HG02588 (cell line): ENCODE measurements around the gene RHBDF1.
A peak's percentile ranks its signal among the peaks of the same experiment; 100 is the strongest.

Experiments used
- ATAC-seq: cut with Tn5 transposase; IDR thresholded peaks from one replicate; pipeline ENCODE4 v1.9.1; 2021; ENCODE audit warnings: mild to moderate bottlenecking, moderate library complexity; ENCODE audit not compliant: unreplicated experiment

The RHBDF1 gene

DNA sequence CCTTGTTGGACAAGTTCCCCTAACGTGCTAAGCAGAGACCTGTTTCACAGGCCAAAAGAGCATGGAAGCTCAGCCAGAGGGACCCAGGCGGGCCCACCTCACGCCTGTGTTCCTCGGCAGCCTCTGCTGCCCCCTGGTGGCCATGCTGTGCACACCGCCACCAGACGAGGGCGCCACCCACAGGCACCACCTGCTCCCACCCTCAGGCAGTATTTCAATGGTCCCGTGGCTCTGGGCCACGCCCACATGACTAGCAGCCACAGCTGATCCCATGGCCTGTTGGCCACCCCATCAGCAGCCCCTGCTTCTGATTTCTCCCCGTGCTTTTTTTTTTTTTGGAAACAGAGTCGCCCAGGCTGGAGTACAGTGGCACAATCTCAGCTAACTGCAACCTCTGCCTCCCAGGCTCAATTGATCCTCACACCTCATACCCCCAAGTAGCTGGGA lies 24.5 kb upstream of the RHBDF1 start:
- peak; percentile 66 for ATAC-seq

DNA sequence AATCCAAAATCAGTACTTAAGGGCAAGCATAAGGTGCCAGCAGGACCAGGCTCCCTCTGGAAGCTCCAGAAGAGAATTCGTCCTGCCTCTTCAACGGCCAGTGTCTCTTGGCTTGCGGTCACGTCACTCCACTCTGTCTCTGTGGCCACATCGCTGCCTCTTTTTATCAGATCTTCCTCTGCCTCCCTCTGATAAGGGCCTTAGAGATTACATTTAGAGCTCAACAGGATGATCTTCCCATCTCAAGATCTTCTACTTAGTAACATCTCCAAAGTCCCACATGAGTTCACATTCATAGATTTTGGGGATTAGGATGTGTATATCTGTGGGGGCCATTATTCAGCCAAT lies 22.5 kb upstream of the RHBDF1 start:
- ATAC-seq: no peak

DNA sequence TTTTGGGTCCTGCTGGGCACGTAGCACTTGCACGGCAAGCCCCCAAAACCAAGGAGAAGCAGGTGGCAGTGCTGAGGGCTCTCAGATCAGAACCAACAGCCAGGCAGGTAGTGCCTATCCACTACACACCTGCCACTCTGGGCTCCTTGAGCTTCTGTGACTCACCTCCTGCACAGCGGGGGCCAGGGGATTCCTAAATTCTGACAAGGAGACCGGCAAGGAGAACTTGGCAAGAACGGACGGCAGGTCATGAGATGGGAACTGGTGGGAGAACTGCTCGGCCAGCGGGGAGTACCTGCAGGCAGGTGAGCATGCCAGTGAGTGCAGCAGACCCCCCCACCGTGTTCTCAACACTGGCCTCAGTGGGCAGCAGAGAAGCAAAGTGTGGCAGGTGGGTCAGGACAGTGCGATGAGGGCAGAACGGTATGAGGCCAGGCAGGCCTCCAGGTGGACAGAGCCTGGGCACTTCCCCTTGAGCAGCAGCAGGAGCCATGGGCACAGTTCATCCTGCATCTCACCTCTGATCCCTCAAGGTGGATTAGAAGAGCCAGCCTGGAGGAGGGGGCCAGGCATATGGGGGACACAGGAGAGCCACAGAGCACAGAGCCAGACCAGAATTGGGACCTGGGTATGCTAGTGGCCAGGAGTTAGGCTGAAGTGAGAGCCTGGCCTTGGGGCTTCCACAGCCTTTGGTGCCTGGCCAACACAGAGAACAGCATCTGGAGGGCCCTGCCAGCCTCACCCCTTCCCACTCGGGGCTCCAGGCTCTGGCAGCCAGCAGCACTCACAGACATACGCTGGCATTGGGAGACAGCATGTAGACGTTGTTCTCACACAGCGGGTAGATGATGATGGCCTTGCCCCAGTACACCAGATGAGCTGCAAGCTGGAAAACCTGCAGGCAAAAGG lies 20.3 kb upstream of the RHBDF1 start:
- no peak for ATAC-seq

DNA sequence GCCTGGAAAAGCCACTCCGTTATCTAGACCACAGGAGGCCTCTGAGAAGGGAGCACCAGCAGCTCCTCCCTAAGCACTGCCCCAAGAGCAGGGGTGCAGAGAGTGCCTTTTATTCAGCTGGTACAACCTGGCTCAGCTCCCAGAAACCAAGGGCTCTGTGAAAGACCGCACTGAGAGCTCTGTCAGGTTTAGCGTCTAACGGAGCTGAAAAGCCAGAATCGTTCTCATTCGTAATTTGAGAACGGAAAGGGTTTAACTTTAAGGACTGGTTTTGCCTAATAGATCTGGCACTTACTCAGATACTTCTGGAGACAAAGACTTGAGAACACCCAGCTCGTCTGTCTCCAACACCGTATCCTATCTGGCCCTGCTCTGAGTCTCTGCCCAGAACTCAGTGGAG lies 19.1 kb upstream of the RHBDF1 start:
- no peak for ATAC-seq

DNA sequence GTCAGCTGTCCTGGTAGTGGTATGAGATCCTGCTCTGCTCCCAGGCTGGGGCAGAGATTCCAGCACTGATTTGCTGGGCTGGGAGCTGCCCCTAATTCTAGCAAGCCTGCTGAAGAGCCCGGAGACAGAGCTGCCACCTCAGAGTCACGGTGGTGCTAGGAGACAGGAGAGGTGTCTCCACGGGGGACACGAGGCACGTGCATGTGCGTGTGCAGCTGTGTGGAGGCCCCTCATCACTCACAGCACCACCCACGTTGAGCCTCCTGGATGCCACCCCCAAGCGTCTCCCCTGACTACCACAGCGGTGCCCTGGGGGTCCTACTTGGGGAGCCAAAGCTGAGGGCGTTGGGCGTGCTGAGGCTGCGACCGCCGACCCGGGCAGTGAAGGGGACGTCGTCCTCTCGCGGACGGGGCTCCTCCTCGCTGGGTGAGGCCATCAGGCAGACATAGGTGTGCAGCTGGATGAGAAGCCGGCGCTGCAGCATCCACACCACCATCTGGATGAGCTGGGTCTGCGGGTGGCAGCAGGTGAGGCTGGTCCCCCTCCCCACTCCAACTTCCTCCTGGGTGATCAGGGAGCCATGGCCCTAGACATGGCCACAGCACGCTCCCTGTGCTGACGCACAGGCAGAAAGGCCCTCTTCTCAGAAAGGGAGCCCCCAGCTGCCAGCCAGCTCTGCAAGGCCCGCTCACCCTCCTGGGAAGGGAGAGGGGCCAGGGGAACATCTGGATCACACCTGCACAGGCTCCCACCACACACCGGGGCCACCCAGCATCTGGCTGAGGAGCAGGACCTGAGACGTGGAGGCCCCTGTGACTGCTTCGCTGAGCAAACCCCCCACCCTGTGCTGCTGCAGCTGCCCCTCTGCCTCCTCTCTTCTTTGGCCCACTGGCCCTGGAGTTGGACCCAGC lies 17.2 kb upstream of the RHBDF1 start:
- ATAC-seq: no peak

DNA sequence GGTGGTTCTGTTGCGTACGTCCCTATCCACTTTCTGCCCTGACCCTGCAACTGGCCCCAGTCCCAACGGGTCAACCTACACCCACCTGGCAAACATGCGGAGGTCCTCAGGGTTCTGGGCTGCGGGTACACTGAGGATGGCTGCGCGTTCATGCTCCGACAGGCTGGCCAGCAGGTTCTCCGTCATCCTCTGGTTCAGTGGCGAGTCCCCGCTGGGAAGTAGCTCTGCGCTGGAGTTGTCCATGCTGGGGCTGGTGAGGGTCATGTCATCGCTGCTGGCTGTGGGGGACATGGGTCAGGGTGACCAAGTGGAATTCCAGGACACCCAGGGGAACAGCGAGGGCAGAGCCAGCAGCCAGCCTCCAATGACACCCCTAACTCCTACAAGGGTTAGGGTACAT lies 16.2 kb upstream of the RHBDF1 start:
- no peak for ATAC-seq

DNA sequence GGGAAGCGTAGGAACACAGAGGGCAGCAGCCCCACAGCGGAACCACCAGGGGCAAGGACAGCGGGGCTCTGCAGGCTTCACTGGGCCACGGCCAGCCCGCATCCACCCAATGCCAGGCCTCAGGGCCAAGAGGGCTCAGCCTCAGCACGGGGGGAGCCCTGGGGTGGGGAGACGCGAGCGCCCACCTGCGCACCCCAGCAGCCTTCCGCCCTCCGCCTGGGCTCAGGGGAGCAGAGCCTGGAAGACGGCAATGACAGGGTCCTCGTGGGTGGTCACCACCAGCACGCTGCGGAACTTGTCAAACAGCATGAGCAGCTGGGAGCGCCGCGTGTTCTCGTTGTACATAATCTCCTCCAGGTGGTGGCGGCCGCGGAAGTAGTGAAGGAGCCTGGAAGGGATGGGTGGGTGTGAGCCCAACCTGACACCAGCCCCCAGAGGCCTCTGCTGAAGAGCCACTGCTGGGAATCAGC lies 14.1 kb upstream of the RHBDF1 start:
- no peak for ATAC-seq

DNA sequence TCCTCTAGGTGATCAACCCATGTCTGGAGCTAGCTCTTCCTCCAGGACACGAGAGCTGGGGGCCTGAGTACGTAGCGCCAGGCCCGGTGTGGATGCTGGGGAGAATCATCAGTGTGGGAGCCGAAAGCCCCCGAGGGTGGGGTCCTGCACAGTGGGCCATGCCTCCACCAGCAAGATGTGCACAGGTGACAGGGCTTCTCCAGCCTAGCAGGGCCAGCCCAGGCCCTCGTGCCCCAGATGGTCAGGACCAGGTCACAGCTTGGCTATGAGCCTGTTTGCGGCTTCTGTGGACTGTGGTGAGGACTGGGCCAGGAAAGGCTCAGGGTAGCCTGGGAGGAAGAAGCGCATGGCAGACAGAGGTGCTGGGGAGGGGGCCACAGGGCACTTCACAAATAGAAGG lies 13.4 kb upstream of the RHBDF1 start:
- ATAC-seq: no peak

DNA sequence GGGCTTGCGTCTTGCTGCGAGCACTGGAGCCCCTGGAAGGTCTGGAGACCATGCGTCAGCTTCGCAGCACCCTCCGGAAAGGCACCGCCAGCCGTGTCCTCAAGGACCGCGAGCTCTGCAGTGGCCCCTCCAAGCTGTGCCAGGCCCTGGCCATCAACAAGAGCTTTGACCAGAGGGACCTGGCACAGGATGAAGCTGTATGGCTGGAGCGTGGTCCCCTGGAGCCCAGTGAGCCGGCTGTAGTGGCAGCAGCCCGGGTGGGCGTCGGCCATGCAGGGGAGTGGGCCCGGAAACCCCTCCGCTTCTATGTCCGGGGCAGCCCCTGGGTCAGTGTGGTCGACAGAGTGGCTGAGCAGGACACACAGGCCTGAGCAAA lies 13.0 kb upstream of the RHBDF1 start:
- no peak for ATAC-seq

DNA sequence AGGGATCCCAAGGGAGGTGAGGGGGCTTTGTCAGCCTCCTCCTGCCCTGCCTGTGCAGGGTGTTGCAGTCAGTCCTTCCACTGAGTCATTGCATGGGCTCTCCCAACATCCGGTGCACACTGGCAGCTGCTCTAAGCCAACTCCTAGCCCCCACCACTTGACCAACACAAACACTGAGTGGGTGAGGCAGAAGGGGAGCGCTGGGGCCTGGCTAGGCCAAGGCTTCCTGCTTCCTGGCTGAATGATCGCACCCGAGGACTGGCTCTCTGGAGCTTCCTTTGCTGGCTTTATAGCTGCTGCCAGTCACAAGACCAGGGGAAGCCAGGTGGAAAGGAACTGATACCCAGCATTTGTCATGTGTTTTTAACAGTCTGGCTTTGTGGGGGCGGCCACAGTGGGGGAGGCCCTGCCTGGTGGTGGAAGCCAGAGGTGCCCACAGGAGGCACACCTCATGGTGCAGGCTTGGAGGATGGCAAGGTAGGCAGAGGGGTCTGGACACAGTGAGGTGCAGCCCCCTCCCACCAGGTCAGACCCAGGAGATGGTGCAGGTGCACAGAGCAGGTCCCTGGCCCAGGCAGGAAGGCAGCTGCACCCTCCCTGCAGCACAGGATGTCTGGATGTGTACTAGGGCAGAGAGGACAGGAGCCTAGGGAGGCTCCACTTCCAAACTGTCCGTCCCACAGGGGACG lies 12.4 kb upstream of the RHBDF1 start:
- peak; percentile 56 for ATAC-seq

DNA sequence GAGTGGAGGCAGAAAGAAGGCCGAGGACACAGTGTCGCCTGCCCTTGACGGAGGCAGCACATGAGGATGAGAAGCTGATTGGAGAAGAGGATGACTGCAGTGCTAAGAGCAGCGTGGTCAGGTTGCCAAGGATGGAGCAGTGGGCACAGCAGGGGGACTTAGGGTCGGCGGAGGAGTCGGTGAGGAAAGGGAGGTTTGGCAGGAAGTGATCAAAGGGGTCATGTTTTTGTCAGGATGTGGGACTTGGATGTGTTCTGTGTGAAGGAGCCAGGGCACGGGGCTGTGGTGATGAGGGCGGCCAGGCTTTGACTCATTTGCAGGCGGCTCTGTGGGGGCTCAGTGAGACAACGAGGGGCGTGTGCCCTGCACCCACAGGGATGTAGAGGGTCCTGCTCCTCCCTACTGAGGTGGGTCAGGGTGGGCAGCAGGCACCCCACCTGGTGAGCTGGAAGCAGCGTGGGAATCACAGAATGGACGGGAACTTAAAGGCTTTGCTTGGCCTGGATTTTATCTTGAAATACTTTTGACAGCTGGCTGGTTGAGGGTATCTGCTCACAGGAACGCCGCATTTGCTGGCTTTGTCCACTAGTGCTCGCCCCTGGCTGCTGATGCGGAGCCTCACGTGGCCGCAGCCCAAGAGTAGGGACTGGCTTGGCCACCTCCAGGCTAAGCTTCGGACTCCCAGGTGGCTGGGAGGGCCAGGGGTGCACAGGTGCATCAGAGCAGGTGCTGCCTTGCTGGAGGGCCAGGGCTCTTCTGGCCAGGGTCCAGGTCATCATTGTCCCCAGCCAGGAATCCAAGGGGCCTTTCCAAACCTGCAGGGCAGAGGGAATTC lies 11.6 kb upstream of the RHBDF1 start:
- ATAC-seq: no peak

DNA sequence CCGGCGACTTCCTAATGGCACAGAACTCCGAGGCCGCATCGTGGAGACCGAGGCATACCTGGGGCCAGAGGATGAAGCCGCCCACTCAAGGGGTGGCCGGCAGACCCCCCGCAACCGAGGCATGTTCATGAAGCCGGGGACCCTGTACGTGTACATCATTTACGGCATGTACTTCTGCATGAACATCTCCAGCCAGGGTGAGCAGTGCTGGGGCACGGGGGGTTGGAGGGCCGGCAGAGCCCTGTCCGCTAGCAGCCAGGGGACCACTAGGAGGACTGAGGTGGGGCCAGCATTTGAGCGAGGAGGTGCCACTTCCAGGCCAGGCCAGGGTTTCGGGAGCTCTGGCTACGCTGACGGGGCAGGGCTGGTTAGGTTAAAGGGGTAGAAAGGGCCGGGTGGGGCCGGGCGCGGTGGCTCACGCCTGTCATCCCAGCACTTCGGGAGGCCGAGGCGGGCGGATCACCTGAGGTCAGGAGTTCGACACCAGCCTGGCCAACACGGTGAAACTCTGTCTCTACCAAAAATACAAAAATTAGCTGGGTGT lies 10.7 kb upstream of the RHBDF1 start:
- ATAC-seq: no peak

DNA sequence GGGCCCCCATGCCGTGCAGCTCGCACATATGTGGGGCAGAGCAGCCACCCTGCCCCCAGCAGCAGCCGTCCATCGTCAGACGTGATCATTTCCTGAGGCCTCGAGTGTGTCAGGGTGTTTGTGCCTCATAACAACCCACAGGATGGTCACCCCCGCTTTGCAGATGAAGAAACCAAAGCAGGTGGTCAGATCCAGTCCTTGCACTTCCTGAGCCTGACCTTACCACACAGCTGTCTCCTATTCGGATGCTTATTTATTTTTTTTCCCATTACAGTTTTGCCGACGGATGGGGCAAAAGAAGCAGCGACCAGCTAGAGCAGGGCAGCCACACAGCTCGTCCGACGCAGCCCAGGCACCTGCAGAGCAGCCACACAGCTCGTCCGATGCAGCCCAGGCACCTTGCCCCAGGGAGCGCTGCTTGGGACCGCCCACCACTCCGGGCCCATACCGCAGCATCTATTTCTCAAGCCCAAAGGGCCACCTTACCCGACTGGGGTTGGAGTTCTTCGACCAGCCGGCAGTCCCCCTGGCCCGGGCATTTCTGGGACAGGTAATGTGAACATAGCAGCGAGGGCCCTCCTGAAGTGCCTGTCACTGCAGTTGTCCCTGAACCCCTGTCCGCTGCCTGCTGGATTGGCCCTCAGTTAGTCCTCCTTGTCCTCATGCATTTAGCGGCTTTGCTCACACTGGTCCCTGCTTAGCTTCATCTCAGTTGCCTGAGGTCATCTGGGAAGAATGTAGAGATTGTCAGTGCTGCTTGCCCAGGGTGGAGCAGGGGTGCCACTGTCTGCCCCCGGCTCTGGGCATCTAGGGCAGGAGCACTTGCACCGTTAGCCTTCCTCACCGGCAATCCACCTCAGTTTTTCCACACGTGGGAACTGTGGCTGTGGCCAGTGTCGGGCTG lies 7.0 kb upstream of the RHBDF1 start:
- ATAC-seq: no peak

DNA sequence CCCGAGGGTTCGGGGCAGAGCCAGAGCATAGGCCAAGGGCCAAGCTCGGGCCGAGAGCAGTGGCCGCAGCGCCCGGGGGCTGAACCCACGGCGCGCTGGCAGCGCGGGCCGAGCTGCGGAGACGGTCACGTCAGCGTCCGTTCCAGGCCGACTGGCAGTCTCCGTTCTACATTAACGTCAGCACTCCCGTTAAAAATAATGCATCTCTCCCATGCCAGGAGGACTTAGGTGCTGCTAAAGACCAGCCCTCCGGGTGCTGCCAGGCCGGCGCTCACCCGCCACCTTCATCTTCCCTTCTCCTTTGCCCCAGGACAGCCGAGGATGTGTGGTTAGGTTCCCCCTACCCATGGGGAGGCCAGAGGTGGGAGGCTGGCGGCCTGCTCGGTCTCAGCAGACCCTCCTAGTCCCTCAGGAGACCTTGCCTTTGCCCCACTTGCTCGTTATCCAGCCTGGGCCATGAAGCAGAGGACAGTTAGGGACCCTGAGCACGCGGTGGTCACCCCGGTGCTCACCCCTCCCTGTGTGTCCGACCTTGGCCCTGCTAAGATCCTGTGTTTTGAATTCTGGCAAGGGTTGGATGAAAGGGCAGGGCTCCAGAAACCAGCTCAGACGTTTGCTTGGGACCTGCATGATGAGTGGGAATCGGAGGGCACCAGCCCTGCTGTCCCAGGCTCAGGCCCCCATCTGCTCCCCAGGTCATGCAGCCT lies 6.2 kb upstream of the RHBDF1 start:
- peak; percentile 14 for ATAC-seq

DNA sequence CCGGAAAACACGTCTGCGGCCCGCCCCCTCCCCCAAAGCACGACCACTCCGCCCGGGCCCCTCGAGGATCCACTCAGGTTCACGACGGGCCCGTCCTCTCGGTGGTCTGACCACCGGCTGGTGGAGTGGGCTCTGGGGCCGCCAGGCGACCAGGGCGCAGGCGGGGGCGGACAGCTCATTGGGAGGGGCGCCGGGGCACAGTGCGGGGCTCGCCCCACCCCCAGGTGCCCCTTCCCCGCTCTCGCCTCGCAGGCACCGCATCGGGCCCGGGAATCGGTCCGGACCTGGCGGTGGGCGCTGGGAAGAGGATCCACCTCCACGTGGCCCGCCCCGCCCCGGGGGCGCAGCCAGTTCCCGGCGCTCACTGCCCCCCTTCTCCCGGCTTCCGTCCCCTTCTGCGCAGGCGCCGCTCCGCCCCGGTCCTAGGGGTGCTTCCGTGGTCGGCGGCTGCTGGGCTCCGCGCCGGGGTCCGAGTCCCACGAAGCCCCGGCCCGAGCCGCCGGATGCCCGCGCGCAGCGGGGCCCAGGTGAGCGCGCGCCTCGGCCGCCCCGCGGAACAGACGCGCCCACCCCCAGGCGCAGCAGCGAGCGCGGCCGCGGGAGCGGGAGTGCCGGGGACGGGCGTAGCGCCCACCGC lies 5.5 kb upstream of the RHBDF1 start, which contains the start of gene MPG:
MPG (plus strand) TSS at position 419 of the 637 bp plus-strand sequence; CDS start at position 504, 85 bp downstream.
- peak; percentile 60 for ATAC-seq

DNA sequence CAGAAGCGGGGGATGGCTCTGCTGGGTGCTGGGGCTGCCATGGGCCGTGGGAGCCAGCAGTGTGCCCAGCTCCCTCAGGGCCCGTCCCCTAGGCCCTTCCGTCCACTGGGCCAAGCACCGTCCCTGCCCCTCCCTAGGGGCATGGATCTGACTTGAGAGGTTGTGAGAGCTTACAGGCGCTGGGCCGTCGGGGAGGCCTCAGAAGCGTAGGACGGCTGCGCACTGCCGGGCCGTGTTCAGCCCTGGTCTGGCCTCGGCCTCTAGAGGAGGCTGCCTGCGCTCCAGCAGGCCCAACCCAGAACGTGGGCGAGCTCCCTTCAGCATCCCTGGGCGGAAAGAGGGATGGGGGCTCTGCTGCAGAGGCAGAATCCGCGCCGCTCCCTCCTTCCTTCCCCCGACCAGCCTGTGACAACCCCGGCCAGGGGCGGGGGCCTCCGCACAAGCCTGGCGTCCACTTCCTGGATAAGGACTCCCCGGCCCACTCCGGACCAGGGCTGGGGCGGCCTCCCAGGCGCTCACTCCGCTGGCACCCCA lies 4.9 kb upstream of the RHBDF1 start:
- ATAC-seq: peak; percentile 28

DNA sequence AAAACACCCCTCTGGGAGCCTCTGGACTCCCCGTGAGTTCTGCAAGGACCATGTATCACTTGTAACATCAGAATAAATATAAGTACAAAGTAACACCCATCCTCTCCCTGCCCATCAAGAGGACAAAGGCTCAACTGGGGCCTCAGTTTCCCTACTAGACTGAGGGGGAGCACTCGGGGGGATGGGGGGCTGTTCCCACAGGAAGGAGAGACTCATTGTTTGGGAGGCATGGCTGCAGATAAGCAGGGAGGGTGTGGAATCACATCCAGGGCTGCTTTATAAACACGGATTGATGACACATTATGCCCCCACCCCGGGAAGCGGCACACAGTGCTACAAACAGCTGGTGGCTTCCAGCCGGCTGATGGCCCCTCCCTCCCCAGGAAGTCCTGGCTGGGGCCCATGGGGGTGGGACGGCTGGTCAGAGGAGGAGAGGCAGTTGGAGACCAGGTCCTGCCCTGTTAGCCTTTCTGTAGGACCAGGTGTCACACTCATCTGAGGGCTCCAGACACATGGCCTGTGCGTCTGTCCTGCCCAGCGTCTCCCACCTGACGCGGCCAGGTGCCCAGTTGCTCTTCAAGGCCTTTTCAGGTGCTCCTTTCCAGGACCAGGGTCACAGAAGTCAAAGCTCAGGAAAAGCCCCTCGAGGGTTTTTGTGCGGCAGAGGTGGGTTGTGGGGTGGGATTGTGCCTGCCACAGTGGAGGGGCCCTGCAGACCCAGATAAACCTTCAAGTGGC lies 4.3 kb upstream of the RHBDF1 start:
- no peak for ATAC-seq
